HUES48 (cell line): ENCODE data around the gene MCCC1.
"Not testable (repeated sequence)": the region's sequence is repeated elsewhere in the genome, so short reads cannot be mapped to it uniquely, and the experiment has no call there.

Source experiments
- H3K27ac ChIP-seq: one replicate; pipeline ENCODE4 v1.7.0; 2013; ENCODE audit warnings: low read depth, low read length, inconsistent platforms
- H3K27me3 ChIP-seq: 2 replicates; pipeline ENCODE4 v1.6.1; 2013; ENCODE audit warnings: mild to moderate bottlenecking, low read length; ENCODE audit not compliant: control insufficient read depth, insufficient read depth
- H3K36me3 ChIP-seq: 2 replicates; pipeline ENCODE4 v1.6.1; 2013; ENCODE audit warnings: low read length; ENCODE audit not compliant: control insufficient read depth, insufficient read depth
- H3K4me1 ChIP-seq: 2 replicates; pipeline ENCODE4 v1.6.1; 2013; ENCODE audit warnings: mild to moderate bottlenecking, low read length; ENCODE audit not compliant: control insufficient read depth, insufficient read depth
- H3K4me3 ChIP-seq: 2 replicates; pipeline ENCODE4 v1.5.1; 2013; ENCODE audit warnings: mild to moderate bottlenecking, low read depth, low read length
- H3K9ac ChIP-seq: 2 replicates; pipeline ENCODE4 v1.6.1; 2013; ENCODE audit warnings: mild to moderate bottlenecking, low read depth, low read length, moderate library complexity
- H3K9me3 ChIP-seq: 2 replicates; pipeline ENCODE4 v1.6.1; 2013; ENCODE audit warnings: low read length; ENCODE audit not compliant: control insufficient read depth, insufficient read depth

Gene MCCC1

DNA sequence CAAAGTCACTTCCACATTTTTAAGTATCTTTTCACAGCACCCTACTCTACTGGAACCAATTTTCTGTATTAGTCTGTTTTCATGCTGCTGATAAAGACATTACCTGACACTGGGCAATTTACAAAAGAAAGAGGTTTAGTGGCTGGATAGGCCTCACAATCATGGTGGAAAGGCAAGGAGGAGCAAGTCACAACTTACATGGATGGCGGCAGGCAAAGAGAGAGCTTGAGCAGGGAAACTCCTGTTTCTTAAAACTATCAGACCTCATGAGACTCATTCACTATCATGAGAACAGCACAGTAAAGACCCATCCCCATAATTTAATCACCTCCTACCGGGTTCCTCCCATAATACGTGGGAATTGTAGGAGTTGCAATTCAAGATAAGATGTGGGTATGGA is 18.7 kb downstream of the MCCC1 start:
- H3K4me1 ChIP-seq = no peaks in the 10 kb centered on the region
- no peak overlapping the region for H3K27ac ChIP-seq
- H3K36me3 ChIP-seq = peaks cover 58% of the 10 kb centered on the region
- H3K27me3 ChIP-seq = no peaks in the 10 kb centered on the region
- H3K9ac ChIP-seq = no peak overlapping the region
- peaks cover 29% of the 10 kb centered on the region for H3K9me3 ChIP-seq
- H3K4me3 ChIP-seq = no peak overlapping the region

DNA sequence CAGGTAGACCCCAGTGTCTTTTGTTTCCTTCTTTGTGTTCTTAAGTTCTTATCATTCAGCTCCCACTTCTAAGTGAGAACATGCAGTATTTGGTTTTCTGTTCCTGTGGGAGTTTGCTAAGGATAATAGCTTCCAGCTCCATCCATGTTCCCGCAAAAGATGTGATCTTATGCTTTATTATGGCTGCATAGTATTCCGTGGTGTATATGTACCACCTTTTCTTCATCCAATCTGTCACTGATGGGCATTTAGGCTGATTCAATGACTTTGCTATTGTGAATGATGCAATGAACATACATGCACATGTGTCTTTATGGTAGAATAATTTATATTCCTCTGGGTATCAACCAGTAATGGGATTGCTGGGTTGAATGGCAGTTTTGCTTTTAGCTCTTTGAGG is 24.4 kb downstream of the MCCC1 start:
- no peaks in the 10 kb centered on the region for H3K4me1 ChIP-seq
- no peak overlapping the region for H3K27ac ChIP-seq
- no peak overlapping the region for H3K9ac ChIP-seq
- H3K9me3 ChIP-seq = peaks cover 23% of the 10 kb centered on the region
- peaks cover 30% of the 10 kb centered on the region for H3K36me3 ChIP-seq
- no peaks in the 10 kb centered on the region for H3K27me3 ChIP-seq
- H3K4me3 ChIP-seq = no peak overlapping the region

DNA sequence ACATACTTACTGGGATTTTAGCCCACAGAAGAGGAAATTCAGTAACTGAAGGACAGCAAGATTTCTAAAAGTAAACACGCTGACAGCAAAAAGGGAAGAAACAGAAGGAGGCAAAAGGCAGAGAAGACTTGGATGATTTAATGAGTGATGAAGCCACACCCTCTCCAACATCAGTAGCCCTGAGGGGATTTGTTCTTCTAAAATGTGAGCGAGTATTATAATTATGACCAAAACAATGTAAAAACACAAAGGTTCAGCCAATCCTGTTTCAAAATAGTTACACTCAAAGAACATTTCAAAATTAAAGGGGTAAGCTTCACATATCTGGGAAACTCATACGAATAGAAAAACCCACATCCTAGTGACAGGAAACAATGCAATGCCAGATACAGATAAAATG is 25.0 kb downstream of the MCCC1 start:
- Histone ChIP-seq H3K9ac (no peak overlapping the region), H3K4me3 (no peak overlapping the region)

DNA sequence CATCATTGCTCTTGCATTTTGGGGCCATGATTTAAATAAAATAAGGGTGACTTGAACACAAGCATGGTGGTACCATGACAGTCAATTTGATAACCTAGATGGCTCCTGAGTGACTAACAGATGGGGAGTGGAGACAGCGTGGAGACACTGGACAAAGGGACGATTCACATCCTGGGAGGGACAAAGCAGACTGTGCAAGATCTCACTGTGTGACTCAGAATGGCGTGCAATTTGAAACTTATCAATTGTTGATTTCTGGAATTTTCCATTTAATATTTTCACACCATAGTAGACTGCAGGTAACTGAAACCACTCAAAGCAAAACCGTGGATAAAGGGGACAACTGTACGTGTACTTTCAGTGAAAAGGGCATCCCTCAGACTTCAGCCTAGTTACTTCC is 25.5 kb downstream of the MCCC1 start:
- no peak overlapping the region for H3K4me3 ChIP-seq
- H3K36me3 ChIP-seq = peaks cover 35% of the 10 kb centered on the region
- peaks cover 13% of the 10 kb centered on the region; the same call in 1 of the 2 replicates for H3K9me3 ChIP-seq
- H3K4me1 ChIP-seq = no peaks in the 10 kb centered on the region
- H3K9ac ChIP-seq = no peak overlapping the region
- H3K27ac ChIP-seq = no peak overlapping the region
- H3K27me3 ChIP-seq = no peaks in the 10 kb centered on the region

More for the DNA sequence above, 25.0 kb downstream of the MCCC1 start:
- no peaks in the 10 kb centered on the region for H3K4me1 ChIP-seq
- H3K9me3 ChIP-seq = peaks cover 17% of the 10 kb centered on the region; the same call in 1 of the 2 replicates
- peaks cover 32% of the 10 kb centered on the region for H3K36me3 ChIP-seq
- no peaks in the 10 kb centered on the region for H3K27me3 ChIP-seq
- H3K27ac ChIP-seq = no peak overlapping the region

DNA sequence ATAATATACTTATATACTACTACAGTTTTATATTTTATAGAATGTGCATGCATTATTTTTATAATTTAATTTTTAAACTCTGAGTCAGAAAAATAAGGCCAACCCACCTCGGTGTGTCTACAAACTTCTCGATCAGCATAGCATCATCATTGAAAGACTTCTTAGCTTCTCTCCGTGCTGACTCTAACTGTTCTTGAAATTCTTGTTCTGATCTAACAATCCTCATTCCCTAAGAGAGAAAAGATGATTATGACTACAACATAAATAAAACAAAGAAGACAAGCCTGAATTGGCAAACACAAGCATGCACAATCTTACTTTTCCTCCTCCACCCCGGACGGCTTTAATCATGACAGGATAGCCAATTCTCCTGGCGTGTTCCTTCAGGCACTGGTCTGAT is 28.4 kb downstream of the MCCC1 start:
- no peak overlapping the region for H3K27ac ChIP-seq
- H3K27me3 ChIP-seq = no peaks in the 10 kb centered on the region
- H3K36me3 ChIP-seq = peaks cover 42% of the 10 kb centered on the region
- H3K9ac ChIP-seq = no peak overlapping the region
- H3K4me1 ChIP-seq = no peaks in the 10 kb centered on the region
- H3K4me3 ChIP-seq = no peak overlapping the region
- no peaks in the 10 kb centered on the region; the same call in 1 of the 2 replicates for H3K9me3 ChIP-seq

DNA sequence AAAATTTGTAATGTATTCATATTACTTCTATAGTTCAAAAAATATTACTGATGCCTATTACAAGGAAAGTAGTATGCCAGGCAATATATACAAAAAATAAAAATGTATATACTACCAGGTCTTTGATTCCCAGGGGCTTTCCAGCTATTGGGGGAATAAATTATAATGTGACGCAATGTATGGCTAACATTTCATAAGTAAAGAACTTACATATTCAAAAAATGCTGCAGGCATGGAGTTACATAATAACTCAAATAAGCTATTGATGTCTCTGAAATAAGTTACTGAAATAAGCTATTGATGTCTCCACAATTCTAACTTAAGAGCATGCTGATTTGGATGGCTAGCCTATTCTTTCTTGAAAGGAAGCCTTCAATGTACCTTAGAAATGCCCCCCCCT is 30.2 kb downstream of the MCCC1 start:
- Histone ChIP-seq H3K4me1 (no peaks in the 10 kb centered on the region), H3K9me3 (no peaks in the 10 kb centered on the region; the same call in 1 of the 2 replicates), H3K27me3 (no peaks in the 10 kb centered on the region), H3K4me3 (no peak overlapping the region), H3K27ac (no peak overlapping the region), H3K36me3 (peaks cover 45% of the 10 kb centered on the region), H3K9ac (no peak overlapping the region)

DNA sequence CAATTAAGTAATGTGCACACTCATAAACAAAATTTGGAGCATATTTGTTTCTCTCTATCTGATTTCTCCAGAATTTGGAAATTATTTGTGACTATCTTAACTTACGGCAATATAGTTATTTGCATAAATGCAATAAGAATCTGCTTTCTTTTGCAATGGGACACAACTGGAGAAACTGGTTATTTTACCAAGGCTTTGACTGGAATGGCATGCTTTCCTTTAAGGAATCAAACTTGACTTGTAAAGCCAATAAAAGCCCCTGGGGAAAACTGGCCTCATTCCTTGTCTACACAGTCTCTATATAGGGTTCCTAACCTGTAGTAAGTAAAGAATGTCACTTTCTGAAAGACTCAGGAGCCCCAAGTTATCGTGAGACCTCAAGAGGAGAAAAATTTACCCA is 32.4 kb downstream of the MCCC1 start:
- H3K9ac ChIP-seq, H3K4me1 ChIP-seq, H3K9me3 ChIP-seq, H3K4me3 ChIP-seq, H3K27me3 ChIP-seq, H3K27ac ChIP-seq: not testable (repeated sequence)
- peaks cover 45% of the 10 kb centered on the region for H3K36me3 ChIP-seq

DNA sequence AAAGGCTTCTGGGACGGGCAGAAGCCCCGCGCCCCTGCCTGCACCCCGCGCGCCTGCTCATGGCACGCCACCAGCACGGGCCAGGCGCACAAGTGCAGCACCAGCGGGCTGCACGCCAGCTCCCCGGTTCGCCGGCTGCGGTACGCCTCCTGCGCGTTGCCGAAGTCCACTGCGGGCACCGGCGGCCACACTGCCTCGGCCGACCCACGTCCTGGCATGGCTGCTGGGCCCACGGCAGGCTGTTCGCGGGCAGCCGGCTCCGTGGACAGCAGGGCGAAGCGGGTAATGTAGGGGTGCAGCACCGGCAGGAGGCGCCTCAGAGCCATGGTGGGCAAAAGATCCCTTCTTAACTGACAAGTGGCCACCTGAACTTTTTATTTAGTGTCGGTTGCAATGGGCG is 34.8 kb downstream of the MCCC1 start:
- peaks cover 26% of the 10 kb centered on the region for H3K36me3 ChIP-seq
- H3K27ac ChIP-seq = no peak overlapping the region
- no peaks in the 10 kb centered on the region for H3K27me3 ChIP-seq
- no peak overlapping the region for H3K4me3 ChIP-seq
- no peak overlapping the region for H3K9ac ChIP-seq
- no peaks in the 10 kb centered on the region for H3K4me1 ChIP-seq
- no peaks in the 10 kb centered on the region; the same call in 1 of the 2 replicates for H3K9me3 ChIP-seq

DNA sequence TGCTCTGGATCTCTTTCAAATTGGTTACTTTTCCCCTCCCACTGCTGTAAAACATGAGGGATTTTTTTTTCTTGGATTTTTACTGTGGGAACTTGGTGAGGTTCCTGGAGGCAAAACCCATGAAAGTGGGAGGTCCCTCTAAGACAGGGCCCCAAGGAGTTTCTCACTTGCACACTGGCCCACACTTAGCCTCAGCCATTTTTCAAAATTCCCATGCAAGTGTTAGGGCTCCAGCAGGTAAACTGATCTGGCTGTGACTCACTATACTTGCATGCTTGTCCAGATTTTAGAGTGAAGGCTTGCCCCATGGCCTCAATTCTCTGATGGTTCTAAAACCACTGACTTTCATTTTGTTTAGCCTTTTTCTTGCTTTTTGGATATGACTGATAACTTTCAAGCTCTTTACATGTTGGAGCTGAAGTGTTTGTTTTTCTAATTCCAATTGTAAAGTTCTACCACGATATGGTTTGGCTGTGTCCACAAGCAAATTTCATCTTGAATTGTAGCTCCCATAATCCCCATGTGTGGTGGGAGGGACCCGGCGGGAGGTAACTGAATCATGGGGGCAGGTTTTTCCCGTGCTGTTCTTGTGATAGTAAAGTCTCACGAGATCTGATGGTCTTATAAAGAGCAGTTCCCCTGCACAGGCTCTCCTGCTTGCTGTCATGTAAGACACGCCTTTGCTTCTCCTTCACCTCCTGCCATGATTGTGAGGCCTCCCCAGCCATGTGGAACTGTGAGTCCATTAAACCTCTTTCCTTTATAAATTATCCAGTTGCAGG is 37.7 kb downstream of the MCCC1 start:
- Histone ChIP-seq H3K4me1 (no peaks in the 10 kb centered on the region), H3K4me3 (no peak overlapping the region), H3K9ac (no peak overlapping the region), H3K9me3 (no peaks in the 10 kb centered on the region), H3K27ac (no peak overlapping the region), H3K36me3 (peaks cover 10% of the 10 kb centered on the region), H3K27me3 (no peaks in the 10 kb centered on the region)

DNA sequence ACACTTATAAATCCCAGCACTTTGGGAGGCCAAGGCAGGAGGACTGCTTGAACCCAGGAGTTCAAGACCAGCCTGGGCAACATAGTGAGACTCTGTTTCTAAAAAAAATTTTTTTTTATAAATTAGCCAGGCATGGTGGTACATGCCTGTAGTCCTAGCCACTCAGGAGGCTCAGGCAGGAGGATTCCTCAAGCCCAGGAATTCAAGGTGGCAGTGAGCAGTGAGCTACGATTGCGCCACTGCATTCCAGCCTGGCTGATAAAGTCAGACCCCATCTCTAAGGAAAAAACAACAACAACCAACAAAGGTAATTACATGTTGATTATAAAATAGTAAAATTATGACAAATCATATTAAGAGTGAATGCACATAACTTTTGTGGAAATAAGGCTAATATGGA is 40.9 kb downstream of the MCCC1 start:
- Histone ChIP-seq H3K27ac (no peak overlapping the region), H3K4me1 (no peaks in the 10 kb centered on the region), H3K9me3 (no peaks in the 10 kb centered on the region), H3K27me3 (no peaks in the 10 kb centered on the region), H3K9ac (no peak overlapping the region), H3K36me3 (peaks cover 14% of the 10 kb centered on the region), H3K4me3 (no peak overlapping the region)

DNA sequence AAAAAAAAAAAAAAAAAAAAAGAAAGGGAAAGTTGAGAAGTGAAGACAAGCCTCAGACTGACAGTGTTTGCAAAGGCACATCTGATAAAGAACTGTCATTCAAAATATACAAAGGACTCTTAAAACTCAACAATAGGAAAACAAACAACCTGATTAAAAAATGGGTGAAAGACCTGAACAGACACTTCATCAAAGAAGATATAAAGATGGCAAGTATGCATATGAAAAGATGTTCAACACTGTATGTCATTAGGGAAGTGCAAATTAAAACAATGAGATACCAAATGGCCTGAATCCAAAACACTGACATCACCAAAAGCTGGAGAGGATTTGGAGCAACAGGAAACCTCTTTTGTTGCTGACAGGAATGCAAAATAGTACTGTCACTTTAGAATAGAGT is 48.6 kb downstream of the MCCC1 start:
- H3K36me3 ChIP-seq = peaks cover 28% of the 10 kb centered on the region
- no peaks in the 10 kb centered on the region for H3K27me3 ChIP-seq
- no peaks in the 10 kb centered on the region for H3K9me3 ChIP-seq
- no peaks in the 10 kb centered on the region for H3K4me1 ChIP-seq
- no peak overlapping the region for H3K9ac ChIP-seq
- H3K4me3 ChIP-seq = no peak overlapping the region
- no peak overlapping the region for H3K27ac ChIP-seq
